ENCODE measurements around the gene EEPD1.

- TF ChIP-seq, protein P1, sequence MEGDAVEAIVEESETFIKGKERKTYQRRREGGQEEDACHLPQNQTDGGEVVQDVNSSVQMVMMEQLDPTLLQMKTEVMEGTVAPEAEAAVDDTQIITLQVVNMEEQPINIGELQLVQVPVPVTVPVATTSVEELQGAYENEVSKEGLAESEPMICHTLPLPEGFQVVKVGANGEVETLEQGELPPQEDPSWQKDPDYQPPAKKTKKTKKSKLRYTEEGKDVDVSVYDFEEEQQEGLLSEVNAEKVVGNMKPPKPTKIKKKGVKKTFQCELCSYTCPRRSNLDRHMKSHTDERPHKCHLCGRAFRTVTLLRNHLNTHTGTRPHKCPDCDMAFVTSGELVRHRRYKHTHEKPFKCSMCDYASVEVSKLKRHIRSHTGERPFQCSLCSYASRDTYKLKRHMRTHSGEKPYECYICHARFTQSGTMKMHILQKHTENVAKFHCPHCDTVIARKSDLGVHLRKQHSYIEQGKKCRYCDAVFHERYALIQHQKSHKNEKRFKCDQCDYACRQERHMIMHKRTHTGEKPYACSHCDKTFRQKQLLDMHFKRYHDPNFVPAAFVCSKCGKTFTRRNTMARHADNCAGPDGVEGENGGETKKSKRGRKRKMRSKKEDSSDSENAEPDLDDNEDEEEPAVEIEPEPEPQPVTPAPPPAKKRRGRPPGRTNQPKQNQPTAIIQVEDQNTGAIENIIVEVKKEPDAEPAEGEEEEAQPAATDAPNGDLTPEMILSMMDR (IDR thresholded peaks at IDR 0.05): no peak
- TF ChIP-seq SIN3A (IDR thresholded peaks at IDR 0.05; ENCODE audit: borderline replicate concordance, insufficient read depth, low read depth, low read length) (no peak), POLR2AphosphoS5 (IDR thresholded peaks at IDR 0.05; ENCODE audit: low read depth, low read length) (no peak)
Observed at GRCh38 chr7:36182854-36183604, 30.0 kb downstream of the EEPD1 start.

Measured in Panc1 (cell line).